ENCODE data around the gene MSGN1.
"Not testable (repeated sequence)": the region's sequence is repeated elsewhere in the genome, so short reads cannot be mapped to it uniquely, and the experiment has no call there.

The MSGN1 gene

DNA sequence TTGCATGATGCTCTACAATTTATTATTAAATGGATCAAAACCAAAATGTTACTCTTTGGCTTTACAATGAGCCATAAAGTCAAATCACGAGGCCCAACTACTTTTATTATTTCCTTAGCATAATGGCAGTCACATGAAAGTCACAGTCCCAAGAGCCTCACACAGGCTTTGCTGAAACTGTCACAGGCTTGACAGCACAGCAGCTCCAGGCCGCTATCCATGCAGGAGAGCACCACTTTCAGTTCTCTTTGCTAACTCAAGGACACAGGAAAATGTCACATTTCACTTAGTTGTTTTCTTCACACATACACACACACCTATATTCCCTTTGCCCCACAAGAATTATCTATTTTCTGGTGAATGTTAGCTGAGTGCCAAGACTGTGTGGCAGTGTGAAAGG lies 11.1 kb upstream of the MSGN1 start:
- no peak for DNase-seq (ENCODE audit: low spot score)

DNA sequence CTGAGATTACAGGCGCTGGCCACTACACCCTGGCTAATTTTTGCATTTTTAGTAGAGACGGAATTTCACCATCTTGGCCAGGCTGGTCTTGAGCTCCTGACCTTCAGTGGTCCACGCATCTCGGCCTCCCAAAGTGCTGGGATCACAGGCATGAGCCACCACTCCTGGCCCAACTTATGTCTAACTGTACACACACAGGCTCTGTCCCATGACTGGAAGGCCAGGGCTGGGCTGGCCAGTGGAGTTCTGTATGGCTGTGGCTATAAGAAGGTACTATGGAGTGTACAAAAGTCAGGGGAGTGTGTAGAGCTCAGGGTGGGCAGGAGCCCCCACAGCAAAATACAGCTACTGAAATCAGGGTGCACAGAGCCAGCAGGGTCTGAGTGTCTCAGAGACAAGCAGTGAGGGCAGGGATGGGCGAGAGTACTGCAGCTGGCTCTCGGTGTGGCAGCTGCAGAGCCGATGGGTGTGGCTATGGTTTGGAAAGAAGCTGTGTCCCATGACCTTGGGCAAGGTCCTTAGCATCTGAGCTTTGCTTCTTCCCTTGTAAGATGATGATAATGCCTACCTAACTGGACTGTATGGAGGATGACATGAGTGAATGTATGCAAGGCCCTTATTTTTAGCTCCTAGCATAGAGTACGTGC lies 10.4 kb upstream of the MSGN1 start:
- DNase-seq (ENCODE audit: low spot score) = no peak

DNA sequence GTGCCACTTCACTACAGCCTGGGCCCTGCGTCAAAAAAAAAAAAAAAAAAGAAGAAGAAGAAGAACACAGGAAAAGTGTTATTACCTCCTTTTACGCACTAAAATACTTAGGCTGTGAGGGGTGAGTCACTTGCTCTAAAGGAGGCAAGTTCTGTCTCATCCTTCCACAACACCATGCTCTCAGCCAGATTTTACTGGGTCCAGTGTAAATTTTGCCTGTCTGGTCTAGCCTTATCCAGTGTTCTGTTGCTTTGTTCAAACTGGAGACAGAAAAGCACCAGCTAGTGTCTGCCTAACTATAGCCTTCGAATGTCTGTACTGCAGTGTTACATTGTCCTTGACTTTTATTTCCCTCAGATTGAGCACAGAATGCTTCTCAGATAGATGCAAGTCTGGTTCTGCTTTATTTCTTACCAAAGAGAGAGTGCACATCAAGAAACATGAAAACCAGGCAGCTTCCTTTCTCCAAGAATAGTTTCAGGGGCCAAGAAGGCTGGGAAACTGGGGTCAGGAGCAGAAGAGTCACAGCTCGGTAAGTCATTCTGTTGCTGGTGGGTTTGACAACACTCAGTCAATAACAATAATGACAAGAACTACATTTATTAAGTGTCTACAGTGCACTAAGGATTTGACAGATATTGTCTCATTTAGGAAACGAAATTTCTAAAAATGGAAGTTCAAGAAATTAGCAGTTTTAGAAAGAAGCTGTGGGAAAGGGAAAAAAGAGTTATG lies 3.1 kb upstream of the MSGN1 start:
- no peak for DNase-seq (ENCODE audit: low spot score)

DNA sequence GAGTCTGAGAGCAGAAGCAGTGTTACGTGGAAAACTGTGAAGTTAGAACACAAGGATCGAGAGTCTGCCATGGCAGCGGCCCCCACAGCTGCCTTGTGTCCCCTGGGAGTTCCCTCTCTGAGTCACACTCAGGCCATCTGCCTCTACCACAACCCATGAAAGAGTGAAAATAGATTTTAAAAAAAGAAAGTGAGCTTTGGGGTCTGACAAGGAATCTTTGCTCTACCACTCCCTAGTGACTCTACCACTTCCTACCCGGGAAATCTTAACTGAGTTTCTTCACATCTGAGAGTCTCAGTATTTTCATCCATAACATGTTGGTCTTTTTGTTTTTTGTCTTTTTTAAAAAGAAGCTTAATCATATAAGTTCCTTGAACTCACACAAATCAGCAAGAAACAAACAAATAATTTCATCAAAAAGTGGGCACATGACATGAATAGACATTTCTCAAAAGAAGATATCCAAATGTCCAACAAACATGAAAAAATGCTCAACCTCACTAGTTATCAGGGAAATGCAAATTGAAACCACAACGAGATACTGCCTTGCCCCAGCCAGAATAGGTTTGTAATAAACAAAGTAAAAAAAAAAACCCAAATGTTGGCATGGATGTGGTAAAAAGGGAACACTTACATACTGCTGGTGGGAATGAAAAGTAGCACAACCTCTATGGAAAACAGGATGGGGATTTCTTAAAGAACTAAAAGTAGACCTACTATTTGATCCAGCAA lies 2.4 kb upstream of the MSGN1 start:
- no peak for DNase-seq (ENCODE audit: low spot score)

DNA sequence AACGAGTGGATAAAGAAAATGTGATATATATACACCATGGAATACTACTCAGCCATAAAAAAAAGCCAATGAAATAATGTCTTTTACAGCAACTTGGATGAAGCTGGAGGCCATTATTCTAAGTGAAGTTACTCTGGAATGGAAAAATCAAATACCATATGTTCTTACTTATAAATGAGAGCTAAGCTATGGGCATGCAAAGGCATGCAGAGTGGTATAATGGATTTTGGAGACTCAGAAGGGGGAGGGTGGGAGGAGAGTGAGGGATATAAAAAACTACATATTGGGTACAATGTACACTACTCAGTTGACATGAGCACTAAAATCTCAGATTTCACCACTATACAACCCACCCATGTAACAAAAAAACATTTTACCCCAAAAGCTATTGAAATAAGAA lies 1.7 kb upstream of the MSGN1 start:
- no peak for DNase-seq (ENCODE audit: low spot score)

DNA sequence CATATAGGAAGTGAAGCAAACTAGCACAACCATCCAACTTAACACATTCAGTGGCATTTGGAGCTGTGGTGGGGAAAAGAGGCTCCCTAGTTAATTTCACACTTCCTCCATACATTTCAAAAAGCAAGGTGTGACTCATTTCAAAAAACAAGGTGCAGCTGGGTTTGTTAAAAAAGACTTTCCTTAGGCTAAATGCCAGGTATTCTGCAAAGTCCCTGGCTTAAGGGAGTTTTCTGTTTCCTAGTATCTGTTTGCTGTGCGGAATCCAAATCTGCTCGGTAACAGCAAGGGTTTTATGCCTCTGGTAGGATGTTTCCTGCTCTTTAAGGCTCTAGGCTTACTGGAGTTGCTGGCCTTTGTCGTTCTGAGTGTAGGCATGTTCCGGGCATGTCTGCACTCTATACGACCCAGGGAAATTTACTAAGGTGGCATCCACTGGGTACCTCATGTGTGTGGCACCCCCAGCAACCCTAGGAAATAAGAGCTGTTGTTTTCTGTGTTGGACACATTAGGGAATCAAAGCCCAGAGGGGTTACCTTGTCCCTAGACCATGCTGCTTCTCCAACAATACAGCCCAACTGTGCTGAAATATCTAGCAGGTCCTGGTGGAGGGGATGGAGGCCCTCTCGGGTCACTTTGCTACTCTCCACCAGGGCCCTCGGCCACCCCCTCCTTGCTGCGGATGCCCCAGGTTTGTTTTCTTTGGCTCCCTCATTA lies 634 bp upstream of the MSGN1 start:
- no peak for DNase-seq (ENCODE audit: low spot score)

DNA sequence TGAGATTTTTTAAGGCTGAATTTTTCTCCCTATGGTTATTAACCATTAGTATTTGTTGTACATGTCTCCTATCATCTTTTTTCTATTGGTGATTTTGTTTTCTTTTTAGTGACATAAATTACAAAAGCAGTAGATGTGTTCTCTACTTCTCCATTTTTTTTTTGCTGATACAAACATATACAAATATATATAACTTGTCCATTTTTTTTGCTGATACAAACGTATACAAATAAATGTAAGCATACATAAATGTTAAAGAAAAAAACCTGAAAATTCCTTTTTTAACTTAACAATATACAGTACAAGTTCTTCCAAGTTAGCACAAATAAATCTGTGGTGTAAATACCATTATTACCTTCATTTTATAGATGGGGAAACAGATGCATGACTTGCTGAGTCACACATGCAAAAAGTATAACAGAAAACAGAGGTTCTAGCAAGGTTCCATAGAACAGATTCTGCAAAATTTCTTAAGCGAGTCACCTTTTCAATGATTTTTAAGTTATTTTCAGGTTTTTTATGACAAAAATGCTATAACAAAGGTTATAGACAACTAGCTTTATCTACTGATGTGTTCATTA lies 2.1 kb downstream of the MSGN1 start:
- DNase-seq (ENCODE audit: low spot score) = no peak

DNA sequence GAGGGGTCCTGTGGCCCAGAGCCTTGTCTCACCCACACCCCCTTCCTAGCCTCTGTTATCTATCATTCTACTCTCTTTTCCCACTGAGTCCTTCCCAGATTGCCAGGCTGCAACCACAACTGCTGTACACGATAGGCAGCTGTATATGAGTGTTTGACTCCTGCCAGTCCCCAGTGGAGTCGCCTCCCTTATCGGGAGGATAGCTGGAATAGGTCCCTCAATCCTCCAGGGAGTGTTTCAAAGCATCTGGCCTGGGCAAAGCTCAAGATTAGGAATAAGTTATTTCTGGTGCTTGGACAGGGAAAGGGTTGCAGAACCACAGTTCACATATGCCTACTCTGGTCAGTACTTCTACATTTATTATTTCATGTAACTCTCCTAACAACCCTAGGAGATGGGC lies 4.8 kb downstream of the MSGN1 start:
- no peak for DNase-seq (ENCODE audit: low spot score)

DNA sequence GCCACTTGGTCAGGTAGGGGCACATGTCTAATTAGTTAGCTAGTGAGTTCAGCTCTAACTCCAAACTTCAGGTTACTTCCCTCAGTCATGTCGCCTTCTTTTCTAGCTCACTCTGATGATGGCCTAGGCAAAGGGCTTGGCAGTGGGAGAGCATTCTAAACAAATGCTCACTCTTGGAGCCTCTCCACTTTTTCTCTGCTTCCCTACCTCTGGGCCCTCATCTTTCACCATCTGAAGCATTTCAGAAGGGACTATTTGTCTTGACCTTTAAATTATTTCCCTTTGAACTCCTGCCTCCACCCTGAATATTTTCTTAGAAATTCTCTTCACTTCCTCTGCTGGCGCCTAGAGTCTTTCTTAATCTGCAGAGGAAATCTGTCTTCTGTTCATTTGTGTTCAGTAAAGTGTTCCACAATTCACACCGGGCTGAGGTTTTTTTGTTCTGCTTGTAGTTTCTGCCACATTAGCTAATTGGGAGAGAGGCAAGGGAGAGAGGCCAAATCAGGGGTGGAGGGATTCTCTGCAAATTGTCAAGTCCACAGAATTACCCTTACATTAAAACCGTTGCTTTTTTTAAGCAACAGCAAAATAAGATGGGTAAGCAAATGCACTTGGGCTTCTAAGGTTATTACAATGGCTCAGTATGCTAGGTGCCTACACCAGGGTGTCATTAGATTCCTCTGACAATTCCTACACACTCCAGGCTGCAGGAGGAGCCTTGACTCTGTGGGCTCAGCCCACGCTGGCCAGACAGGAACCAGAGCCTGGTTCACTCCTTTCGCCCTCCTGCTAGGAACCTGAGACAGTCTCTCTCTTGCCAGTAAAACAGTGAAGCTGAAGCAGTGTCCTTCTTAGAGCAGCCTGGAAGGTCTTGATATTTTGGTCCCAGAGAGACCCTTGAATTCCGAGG lies 5.5 kb downstream of the MSGN1 start:
- no peak for DNase-seq (ENCODE audit: low spot score)

DNA sequence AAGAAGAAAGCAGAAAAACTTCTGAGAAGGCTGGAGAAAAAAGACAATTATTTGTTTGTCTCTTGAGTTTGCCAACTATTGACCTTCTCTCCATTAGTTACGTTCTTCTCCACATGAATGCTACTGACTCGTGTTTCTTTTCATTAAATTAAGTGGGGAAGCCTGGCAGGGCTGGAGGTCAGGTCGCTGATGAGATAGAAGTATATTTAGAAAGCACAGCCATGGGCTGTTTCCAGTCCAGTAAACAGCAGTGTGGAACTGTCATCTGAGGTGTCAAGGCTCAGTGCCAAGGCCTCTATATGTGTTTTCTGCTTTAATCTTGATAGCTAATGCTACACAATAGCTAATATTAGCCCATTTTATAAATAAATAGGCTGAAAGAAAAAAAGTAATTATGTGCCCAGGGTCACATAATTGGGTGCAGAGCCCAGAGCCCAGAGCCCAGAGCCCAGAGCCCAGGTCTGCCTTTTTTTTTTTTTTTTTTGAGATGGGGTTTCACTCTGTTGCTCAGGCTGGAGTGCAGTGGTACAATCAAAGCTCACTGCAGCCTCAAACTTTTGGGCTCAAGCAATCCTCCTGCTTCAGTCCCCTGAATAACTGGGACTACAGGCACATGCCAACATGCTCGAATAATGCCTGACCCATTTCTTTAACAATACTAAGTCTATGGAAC lies 6.3 kb downstream of the MSGN1 start:
- DNase-seq (ENCODE audit: low spot score) = no peak

DNA sequence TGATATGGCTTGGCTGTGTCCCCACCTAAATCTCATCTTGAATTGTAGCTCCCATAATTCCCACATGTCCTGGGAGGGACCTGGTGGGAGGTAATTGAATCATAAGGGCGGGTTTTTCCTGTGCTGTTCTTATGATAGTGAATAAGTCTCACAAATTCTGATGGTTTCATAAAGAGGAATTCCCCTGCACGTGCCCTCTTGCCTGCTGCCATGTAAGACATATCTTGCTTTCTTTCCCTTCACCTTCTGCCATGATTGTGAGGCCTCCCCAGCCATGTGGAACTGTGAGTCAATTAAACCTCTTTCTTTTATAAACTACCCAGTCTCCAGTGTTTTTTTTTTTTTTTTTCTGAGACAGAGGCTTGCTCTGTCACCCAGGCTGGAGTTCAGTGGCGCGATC lies 7.4 kb downstream of the MSGN1 start:
- not testable (repeated sequence) for DNase-seq (ENCODE audit: low spot score)

DNA sequence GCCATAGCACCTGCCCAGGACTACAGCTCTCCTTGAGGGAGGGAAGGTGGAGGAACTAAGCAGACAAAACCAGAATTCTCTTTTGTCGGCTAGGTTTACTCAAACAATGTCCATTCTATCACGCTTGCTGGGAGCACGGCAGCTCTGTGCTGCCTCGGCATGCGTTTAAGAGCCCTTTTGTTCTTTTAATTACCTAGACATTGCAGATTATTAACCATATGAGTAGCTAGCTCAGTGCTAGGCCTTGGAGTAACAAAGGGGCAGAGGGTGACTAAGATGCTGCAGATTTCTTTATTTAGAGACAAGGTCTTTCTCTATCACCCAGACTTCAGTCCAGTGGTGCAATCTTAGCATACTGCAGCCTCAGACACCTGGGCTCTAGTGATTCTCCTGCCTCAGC lies 11.1 kb downstream of the MSGN1 start:
- DNase-seq (ENCODE audit: low spot score) = no peak

DNA sequence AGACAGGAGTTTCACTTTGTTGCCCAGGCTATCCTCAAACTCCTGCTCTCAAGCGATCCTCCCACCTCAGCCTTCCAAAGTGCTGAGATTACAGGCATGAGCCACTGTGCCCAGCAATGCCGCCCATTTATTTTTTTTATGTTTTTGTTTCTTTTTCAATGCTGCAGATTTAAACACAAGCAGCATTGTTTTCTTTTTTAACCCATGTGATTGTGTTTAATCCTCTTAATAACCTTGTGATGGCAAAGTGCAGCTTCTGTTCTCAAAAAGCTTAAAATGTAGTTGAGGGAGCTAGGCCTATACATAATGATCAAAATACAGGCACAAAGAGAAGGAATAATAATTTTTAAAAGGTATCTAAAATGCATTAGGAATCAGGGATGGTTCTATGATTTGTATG lies 11.5 kb downstream of the MSGN1 start:
- no peak for DNase-seq (ENCODE audit: low spot score)

DNA sequence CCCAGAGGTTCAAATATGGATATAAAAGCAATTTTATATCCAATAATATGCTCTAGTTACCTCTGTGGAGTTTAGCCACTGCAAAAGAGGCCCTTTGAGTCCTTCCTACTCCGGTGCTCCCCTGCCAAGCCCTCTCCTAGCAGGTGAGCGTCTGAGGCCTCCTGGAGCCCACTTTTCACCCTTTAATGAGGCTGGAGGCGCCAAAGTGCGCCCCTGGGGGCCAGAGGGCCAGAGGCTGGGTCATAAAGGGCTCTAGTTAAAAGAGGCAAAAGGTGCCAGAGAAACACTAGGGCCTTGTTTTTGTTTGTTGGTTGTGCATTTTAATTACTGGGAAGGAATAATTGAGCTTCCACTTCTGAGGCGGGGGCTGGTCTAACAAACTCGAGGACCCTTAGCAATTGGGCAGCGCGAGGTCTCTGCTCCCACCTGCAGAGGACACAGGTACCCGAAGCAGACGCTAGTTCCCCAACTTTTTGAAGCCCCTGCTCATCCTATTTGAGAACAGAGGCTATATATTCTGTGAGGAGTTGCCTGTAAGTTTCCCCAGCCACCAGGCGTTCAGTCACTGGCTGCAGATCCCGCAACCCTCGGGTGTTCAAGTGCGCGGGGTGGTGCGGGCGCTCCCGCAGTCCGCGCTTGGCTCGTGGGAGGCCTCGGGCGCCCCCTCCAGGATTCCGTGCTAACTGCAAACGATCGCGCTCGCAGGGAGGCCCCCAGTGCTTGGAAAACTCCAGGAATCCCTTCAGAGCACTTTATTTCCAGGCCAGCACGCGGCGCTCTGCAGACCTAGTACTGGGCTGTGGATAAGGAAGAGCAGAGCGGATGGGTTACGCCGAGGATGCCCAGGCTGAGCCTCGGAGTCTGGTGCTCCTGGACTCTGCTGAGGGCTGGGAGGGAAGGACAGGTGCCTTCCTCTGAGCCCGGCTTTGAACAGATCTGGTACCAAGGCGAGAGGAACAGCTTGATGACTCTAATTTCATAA lies 14.1 kb downstream of the MSGN1 start:
- DNase-seq (ENCODE audit: low spot score) = peak; percentile 66

DNA sequence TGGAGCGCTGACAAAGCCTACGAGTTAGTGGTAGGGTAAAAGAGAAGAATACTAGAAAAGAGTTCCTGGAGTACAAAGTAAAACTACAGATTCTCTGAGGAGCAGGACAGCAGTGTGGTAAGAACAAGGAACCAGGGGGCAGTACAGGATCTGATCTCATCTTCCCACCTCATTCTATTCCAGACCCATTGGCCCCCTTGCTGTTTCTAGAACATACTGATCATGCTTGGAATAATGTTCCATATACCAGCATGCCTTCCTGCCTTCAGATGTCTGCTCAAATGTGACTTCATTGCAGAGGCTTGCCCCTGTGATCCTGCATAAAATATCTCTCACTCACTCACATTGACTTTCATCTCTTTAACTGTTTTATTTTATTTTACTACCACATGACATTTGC lies 19.3 kb downstream of the MSGN1 start:
- DNase-seq (ENCODE audit: low spot score) = no peak

DNA sequence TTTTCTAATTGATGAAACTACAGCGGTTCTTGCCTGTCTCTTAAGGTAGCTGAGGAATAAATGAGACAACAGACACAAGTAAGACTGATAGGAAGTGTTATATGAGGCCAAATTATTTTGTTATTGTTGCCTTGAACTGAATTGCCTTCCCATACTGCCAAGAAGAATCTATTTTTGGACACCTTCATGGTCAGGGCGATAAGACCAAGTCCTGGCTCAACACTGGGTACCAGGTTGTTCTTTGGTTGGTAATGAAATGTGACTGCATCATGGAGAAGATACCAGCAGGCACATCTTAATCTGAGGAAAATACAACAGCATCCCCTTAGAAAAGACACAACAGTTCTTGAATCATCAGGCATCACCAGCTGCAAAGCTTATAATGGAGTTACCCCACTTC lies 23.7 kb downstream of the MSGN1 start:
- no peak for DNase-seq (ENCODE audit: low spot score)

DNA sequence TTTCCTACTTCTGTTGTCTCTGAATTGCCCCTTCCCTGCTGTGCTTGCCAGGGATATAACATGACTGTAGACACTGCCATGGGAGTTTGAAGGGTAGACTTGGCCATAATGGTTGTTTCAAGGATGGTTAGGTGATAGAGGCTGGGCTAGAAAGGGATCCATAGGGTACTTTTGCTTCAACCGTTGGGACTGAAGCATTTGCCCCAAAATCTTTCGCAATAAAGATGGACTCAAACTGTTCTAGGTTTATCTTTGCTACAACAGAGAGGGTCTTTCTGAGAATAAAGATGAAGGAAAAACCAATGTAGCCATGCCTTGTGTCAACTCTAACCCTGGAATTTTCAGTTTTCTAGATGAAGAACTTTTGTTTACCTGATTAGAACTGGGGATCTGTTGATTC lies 27.2 kb downstream of the MSGN1 start:
- no peak for DNase-seq (ENCODE audit: low spot score)

DNA sequence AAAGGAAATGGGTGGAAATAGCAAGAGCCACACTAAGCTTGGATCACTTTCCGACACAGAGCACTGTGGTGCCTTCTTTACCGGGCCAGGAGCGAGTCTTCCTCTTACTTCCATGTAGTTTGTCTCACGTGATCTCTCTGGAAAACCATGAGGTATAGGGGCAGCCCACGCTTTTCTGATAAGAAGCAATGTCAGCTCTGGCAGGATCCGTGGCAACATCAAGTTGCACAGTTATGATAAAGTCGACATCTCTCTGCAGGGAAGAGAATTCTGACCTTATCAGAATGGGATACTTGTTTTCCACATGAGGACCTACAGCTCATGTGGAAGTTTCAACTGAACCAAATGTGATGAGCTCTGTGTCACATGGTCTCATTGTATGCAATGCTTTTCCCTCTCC lies 29.5 kb downstream of the MSGN1 start:
- no peak for DNase-seq (ENCODE audit: low spot score)

DNA sequence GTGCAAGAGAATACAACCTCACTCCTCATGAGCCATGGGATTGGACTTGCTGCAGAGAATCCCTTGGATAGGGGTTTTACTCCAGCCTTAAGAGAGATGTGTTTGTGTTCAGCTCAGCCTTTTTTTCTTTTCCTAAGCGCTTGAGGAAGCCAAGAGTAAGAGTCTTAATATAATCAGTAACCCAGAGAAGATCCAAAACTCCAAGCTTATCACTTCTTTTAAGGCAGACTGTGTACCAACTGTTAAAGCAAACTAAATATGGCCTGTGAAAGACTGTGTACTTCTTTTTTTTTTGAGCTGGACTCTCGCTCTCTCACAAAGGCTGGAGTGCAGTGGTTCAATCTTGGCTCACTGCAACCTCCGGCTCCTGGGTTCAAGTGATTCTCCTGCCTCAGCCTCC lies 30.4 kb downstream of the MSGN1 start:
- DNase-seq (ENCODE audit: low spot score) = no peak

All from cerebellar cortex (tissue), 1 donor.